IPS-NIHi7 (cell line): Measurements from ENCODE around the gene SH3BP1.
A peak's percentile ranks its signal among the peaks of the same experiment; 100 is the strongest.

Source experiments
- DNase-seq: peaks from one replicate; pipeline ENCODE4 v3.0.0; 2012; ENCODE audit warnings: mixed read lengths; ENCODE audit errors: extremely low spot score

Gene SH3BP1

DNA sequence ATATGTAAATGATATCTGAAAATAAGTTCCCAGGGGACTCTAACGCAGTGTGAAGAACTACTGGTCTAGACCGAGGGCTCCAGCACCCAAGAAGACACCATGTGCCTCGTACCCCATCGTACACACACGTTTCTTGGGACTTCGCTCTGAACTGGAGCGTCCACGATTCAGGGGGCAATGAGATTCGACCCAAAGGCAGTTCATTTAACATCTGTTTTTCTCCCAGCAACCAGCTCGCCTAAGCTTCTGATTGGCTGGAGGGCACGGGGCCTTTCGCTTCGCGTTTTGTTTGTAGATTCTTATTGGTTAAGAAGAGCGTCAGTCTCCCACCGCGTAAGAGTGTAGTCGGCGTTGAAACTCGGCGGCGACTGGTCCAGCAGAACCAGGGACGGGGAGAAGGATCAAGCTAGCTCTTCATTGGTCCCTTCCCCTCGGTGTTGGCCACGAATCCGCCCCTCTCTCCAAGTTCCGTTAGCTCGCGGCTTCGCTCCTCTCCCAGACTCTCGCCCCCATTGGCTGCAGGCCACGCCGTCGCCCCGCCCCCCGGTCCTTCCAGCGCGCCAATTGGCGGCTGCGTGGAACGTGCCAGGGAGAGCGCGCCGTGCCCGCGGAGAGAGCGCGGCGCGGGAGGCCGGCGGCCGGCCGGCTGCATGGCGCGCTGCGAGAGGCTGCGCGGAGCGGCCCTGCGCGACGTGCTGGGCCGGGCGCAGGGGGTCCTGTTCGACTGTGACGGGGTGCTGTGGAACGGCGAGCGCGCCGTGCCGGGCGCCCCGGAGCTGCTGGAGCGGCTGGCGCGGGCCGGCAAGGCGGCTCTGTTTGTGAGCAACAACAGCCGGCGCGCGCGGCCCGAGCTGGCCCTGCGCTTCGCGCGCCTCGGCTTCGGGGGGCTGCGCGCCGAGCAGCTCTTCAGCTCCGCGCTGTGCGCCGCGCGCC lies 18.9 kb downstream of the SH3BP1 start, which contains the start of gene PDXP:
PDXP (plus strand) TSS at position 591 of the 933 bp plus-strand sequence; CDS start at position 651, 60 bp downstream.
- DNase-seq = peak; percentile 99

DNA sequence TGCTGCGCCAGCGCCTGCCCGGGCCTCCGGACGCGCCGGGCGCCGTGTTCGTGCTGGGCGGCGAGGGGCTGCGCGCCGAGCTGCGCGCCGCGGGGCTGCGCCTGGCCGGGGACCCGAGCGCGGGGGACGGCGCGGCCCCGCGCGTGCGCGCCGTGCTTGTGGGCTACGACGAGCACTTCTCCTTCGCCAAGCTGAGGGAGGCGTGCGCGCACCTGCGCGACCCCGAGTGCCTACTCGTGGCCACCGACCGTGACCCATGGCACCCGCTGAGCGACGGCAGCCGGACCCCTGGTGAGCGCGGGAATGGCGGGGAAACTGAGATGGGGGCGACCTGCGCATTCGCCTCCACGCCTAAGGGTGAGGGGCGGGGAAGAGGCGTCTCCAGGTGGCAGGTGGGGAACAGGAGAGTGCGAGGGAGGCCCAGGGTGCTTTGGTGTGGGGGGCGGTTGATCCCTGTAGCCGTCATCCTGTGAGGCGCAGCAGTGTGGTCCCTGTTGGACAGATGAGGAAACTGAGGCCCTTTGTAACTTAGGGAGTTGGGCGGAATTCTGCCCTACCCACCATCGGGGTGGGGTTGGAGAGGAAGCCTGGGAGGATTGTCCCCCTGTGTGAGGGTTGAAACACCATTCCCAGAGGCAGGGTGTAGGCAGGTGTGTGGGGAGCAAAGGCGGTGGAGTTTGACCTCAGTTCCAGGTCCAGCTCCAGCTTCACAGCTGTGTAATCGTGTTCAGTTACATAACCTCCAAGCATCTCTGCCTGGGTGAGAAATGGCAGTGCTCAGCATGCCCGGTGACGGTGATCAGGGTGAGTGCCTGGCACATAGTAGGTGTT lies 19.8 kb downstream of the SH3BP1 start:
- no peak for DNase-seq

DNA sequence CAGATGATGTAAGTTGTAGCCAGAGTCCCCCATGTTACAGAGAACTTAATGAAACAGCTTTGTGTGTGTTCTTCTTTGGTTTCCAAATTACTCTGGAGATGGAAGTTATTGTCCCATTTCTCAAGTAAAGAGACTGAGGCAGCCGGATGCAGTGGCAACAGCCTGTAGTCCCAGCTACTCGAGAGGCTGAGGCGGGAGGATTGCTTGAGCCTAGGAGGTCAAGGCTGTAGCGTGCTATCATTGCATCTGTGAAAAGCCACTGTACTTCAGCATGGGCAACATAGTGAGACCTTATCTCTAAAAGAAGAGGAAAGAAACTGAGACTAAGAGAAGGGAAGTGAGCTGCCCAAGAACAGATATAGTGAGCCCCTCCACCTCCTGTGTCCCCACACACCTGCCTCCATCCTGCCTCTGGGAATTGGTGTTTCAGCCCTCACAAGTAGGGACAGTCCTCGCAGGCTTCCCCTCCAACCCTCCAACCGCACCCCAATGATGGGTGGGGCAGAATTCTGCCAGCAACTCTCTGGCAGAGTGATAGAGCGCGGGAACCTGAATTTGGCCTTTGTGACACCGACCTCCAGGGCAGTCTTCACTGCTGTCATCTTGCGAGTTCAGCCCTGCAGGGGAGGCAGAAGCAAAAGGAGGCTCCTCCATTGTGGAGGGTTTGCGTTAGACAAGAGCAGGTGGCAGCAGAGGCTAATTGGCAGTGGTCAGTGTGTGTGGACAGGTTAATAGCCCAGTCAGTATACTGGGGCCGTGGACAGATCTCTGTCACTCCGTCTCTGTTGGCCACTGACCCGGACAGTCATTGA lies 20.6 kb downstream of the SH3BP1 start:
- no peak for DNase-seq

DNA sequence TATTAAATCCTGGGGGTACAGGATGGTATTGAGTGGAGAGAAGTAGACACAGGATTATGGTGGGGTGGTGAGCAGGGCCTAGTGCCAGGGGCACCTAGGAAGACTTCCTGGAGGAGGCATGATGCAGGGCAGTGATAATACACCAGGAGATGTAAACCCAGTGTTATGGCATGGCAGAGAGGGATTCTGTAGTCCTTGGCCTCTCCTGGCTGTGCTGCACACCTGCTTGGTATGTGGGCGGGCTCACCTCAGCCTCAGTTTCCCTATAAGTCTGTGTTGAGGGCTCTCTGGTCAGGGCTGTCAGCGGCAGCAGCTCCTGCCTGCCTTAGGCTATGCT lies 21.2 kb downstream of the SH3BP1 start:
- no peak for DNase-seq

DNA sequence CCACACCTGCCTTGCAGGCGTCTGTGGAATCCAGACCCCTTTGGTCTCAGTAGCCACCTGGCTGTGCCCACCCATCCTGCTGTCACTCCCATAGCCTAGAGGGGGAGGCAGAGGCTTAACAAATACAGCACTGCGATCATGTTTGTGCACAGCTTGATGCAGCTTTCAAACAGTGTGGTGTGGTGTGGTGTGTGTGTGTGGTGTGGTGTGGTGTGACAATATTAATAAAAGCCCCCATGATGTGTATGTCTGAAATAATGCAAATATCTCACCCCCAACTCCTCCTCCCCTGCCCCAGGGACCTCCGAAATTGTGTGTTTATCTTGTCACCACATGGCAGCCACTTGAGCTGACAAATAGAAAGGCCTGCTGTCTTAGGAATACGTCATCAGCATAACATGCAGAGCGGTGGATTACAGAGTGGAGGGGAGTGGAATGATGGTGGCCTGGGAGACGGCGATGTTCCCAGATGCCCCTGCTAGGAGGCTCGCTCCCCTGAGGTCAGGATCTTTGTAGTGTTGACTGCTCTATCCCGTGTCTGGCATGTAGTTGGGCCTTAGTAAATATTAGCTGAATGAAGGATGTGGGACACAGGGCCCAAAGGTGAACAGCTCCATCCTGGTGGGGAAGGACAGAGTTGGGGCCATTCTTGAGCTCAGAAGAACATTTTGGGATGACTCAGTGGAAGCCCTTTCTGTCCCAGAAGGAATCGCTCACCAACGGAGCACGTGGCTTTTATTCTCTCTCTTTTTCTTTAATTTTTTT lies 21.9 kb downstream of the SH3BP1 start:
- DNase-seq = no peak

DNA sequence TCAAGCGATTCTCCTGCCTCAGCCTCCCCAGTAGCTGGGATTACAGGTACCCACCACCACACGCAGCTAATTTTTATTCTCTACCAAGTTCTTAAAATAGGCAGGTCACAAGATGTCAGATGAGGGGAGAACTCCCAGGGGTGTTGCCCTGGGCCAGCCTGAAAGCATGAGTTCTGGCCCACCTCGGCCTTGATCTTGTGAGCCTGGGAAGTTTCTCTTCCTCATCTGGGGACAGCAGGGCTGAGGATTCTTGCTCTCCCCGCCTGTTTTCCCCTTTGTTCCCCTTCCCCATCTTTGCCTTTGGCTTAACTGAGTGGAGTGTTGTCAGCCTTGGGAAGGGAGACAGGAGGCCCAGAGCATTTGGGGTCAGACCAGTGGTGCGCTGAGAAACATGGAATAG lies 22.6 kb downstream of the SH3BP1 start:
- no peak for DNase-seq

DNA sequence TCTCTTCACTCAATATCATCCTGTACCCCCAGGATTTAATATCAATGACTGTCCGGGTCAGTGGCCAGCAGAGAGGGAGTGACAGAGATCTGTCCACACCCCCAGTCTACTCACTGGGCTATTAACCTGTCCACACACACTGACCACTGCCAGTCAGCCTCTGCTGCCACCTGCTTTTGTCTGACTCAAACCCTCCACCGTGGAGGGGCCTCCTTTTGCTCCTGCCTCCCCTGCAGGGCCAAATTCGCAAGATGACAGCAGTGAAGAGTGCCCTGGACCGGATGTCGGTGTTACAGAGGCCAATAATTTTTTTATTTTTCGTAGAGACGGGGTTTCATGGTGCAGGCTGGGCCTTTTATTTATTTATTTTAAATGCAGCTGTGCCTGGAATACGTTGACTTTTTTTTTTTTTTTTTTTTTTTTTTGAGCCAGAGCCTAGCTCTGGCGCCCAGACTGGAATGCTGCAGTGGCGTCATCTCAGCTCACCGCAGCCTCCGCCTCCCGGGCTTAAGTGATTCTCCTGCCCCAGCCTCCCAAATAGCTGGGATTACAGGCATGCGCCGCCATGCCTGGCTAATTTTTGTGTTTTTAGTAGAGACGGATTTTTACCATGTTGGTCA lies 24.2 kb downstream of the SH3BP1 start:
- DNase-seq = no peak

DNA sequence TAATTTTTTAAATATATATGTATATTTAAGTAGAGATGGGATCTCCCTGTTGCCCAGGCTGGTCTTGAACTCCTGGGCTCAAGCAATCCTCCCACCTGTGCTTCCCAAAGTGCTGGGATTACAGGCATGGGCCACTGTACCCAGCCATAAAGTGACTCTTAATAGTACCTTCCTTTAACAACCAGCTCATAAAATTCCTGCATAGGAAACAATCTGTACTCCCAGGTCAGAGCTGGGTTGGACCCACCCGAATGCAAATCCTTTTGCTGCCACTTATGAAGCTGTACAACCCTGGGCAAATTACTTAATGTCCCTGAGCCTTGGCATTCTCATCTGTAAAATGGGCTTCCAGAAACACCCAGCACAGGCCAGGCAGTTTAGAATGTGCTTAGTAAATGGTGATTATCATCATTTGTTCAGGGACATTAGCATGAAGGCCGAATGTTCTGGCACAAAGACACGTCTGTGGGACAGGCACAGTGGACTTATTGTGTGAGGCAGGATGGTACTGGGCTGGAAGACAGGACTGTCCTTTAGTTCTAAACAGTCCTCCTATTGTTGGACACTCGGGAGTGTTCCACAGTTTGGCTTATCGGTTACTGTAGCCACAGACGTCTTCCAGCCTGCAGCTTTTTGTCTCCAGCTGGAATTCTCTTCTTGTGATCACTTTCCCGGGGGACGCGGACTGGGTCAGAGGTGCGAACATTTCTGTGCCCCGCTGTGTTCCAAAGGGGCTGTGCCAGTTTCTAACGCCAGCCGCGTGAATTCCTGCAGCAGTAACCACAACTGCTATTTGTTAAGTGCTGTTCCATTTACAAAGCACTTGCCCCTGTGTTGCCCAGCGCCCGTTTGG lies 25.0 kb downstream of the SH3BP1 start:
- DNase-seq = no peak

DNA sequence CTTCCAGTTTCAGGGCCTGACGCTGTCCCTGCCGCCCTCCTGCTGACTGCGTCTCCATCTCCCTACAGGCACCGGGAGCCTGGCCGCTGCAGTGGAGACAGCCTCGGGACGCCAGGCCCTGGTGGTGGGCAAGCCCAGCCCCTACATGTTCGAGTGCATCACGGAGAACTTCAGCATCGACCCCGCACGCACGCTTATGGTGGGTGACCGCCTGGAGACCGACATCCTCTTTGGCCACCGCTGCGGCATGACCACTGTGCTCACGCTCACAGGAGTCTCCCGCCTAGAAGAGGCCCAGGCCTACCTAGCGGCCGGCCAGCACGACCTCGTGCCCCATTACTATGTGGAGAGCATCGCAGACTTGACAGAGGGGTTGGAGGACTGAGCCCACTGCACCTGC lies 26.0 kb downstream of the SH3BP1 start:
- no peak for DNase-seq

DNA sequence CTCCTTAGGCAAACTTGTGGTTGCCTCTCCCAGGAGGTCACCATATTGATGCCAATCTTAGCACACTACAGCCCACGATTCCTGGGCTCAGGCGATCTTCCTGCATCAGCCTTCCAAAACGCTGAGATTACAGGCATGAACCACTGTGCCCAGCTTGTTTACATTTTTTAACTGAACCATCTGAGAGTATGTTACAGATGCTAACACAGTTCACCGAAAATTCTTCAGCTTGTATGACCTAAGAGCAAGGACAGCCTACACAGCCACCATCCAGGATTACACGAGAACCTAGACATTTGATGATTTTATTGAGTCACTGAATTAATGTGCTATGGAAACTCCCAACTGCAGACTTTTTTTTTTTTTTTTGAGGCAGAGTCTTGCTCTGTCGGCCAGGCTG lies 30.1 kb downstream of the SH3BP1 start:
- DNase-seq = no peak

DNA sequence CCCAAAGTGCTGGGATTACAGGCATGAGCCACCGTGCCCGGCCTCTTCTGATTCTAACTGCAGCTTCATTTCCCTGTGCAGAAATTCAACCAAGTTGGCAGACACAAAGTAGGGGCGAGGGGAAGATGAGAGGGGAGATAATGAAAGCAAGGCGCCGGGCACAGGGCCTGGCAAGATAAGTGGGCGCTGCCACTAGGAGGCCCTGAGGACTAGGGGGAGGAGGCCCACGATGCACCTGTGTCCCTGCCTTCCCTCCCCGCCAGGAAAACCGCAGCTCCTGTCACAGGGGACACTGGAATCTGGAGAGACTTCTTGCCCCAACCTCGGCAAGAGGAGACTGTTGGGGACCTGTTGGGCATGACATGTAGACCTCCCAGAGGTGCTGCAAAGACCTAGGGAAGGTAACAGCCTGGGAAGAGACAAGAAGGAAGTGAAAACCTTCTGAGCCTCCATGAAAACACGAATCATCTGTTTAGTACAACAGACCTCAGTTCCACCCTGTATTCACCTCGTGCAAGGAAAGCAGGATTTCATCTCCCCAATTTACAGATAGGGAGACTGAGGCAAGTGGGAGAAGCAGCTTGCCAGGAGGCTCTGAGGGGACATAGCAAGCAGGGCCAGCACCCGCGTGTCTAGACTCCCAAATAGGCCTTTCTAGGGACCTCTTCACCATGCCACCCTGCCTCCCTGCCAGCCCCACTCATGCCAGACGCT lies 32.9 kb downstream of the SH3BP1 start:
- DNase-seq = no peak

DNA sequence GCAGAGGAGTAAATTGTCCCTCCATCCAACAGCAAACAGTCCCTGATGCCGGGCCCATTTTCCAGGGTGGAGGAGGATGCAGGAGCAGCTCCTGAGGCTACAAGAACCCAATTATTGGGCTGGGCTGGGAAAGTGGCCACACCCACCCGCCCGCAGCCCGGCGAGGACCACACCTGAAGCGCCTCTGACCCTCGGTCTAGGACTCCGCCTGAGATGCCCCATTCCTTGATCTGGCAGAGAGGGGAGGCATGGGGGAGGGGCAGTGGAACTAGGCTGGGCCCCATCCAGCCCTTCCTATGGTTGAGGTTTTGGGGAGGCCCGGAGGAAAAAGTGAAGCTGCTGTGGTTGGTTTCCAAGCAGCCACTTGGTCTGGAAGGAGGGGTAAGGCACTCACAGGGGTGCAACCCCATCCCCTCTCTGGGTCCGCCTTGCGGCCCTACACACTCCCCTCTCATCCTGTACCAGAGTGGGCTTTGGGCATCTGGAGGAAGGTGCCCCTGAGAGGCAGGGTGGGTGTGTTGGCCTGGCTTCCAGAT lies 33.5 kb downstream of the SH3BP1 start:
- DNase-seq = no peak

DNA sequence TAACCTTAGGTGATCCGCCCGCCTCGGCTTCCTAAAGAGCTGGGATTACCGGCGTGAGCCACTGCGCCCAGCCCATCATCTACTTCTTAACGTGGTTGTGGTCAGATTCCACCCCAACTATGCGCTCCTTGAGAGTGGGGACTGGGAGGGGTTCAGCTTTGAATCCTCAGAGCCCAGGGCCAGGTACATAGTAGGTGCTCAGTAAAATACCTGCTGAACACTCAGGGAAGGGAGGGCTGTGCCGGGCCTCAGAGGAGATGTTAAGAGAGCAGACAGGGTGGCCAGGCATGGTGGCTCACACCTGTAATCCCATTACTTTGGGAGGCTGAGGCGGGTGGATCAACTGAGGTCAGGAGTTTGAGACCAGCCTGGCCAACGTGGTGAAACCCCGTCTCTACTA lies 34.8 kb downstream of the SH3BP1 start:
- no peak for DNase-seq

DNA sequence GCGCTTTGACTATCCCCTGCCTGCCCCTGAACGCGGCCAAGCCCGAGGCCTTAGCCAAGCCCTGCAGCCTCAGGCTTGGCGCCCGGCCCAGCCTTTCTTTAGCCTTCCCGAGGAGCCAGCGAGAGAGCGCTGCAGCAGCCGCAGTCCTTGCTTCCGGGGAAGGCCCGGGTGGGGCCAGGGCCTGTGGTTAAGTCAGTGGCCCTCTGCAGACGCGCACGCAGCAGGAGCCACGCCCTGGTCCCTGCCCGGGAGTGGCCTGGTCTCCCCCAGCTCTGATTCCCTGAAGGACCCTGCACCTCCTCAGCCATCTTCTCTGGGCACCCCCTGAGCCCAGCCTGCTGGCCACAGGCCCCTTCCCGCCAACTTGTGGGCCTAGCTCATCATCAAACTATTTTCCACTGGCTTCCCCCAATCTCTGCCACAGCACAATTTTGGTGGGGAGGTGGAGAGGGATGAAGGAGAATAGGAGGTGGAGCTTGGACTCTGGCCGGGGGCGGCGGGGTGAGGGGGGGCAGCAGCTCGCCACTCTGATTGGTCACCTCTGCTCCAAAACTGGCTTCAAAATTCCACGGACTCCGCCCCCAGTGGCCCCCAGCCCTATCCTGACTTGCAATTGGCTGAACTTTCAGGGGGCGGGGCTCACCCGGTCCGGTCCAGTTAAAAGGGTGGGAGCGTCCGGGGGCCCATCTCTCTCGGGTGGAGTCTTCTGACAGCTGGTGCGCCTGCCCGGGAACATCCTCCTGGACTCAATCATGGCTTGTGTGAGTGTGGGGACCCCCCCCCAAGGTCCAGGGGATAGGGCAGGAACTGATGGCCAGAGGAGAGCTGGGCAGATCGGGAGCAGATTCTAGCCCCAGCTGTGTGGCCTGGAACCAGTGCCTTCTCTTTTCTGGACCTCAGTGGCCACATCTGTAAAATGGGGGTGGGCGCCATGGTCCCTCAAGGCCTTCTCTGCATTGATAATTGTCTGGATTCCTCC lies 35.8 kb downstream of the SH3BP1 start, which contains the start of gene LGALS1:
LGALS1 (plus strand) TSS at position 686 of the 979 bp plus-strand sequence; CDS start at position 753, 67 bp downstream.
- DNase-seq = peak; percentile 71

DNA sequence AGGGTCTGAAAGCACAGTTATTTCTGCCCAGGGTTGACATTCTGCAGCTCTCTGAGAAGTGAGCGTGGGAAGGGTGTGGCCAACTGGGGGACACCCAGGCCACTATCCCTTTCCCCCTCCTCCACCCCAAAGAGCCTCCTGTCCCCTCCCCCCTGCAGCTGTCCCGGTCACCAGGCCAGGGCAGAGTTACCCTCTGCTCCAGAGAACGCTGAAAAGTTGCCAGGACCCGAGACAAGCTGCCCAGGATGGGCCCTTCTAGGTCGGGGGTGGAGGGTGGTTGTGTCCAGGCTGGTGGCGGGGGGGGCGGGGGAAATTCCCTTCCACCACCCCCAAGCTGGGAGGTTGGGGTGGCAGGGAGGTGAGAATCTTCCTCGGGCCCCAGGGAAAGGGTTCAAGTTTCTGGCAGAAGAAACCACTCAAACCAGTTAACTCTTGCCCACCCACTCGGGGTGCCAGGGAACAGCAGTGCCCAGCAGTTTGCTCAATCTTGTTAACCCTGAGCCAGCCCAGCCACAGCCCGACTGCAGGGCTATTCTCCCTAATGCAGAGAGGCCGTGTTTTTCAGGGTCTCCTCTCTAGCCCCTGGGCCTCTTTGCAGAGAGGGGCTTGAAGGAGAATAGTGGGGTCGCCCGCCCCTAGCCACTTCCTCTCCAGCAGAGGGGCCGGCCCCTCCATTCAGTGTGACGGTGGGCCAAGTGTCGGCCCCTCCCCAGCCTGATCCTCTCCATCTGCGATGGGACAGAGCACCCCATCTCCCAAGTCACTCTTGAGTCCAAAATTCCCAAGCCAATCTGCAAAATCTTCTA lies 36.7 kb downstream of the SH3BP1 start:
- DNase-seq = no peak

DNA sequence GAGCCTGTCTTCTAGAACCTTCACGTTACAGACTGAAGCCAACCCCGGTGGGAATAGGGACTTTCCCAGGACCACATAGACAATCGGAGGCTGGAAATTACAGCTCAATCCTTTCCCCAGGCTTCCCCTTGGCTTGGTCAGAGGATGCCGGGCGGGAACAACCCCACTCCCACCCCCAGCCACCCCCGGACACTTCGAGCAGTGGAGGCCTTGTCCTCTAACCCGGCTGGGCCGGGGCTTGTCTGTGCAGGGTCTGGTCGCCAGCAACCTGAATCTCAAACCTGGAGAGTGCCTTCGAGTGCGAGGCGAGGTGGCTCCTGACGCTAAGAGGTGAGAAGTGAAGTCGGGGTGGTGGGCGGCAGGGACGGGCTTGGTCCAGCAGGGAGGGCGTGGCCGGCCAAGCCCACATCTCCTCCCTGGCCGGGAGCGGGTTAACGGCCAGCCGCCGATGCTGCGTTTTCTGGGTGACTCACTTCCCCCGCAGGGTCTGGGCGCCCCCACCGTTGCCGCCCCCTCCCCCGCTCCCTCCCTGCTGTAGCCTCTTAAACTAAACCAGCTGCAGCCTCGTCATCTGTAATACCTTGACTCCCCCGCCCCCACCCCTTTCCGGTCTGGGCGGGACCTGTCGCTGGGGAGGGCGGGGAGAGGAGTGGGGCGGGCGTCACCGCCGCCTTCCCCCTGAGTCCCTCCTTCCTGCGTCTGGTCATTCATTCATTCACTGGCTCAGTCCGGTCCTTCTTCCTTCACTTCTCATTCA lies 37.4 kb downstream of the SH3BP1 start:
- peak; percentile 83 for DNase-seq
